ENCODE data around the gene RTKN. TPM values are rescaled to one million over a fixed set of nuclear protein-coding genes. Genes with fewer than 3 reads are reported as not detected.

Gene RTKN
- total RNA-seq, 2 donors from 2014 or later, result 10.6 to 16.8 TPM

DNA sequence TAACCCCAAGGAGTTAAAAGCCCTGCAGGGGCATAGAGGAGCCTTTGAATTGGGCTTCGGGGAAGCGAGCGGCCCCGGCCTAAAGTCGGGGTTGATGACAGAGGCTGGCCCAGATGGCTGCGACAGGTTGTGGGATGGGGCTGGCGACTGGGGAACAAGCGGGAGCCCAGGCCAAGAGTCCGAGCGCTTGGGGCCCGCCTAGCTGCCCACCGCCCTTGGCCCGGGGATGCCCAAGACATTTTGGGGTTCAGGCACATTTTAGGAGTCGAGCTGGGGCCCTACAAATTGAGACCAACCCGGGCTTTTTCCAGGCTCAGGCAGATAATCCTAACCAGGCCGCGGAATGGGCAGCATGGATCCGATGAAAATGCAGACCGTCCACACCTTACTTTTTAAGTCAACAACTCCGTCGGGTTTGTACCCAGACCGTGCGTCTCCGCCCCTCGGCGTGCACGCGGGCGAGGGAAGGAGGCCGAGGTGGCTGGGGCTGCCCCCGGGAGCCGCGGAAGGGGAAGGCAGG, 507 bp downstream of the RTKN start:
- intact Hi-C loops (cut with DNase I), result no loop called here
- DNase-seq (ENCODE audit: low spot score), result no peak

DNA sequence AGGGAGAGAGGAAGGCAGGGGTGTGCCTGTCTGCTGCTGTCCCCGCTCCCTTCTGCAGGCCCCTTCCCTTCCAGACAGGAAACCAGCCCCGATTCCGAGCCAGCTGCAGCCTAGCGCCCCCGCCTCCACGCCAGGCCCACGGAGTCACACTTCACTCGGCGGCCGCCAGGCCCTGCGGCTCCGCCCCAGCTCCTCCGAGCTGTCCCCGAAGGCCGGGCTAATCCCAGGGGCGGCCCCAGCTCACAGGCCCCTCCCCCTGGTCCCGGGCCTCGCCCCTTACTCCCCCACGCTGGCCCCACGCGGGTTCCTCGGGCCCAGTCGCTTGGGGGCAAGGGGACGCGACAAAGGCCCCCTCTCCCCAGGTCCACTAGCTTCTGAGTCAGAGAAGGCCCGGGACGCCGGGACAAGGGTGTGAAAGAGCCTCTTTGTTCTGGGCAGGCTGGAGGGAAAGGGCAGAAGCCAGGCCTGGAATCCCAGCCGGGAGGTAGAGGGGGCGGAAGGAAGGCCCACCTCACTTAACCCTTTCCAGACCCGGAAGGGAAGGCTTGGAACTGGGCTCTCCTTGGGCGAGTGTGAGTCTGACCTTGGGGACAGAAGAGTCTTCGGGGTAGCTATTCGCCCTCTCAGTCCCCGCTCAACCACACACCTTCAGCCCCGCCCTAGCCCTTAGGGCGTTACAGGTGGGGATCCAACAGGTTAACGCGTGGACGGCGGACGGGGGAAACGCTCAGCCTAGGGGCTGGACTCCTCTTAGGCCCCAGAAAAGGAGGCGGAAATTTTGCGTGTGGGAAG, 1.2 kb downstream of the RTKN start:
- intact Hi-C loops (cut with DNase I), result no loop called here
- peak; percentile 96 for DNase-seq (ENCODE audit: low spot score)

DNA sequence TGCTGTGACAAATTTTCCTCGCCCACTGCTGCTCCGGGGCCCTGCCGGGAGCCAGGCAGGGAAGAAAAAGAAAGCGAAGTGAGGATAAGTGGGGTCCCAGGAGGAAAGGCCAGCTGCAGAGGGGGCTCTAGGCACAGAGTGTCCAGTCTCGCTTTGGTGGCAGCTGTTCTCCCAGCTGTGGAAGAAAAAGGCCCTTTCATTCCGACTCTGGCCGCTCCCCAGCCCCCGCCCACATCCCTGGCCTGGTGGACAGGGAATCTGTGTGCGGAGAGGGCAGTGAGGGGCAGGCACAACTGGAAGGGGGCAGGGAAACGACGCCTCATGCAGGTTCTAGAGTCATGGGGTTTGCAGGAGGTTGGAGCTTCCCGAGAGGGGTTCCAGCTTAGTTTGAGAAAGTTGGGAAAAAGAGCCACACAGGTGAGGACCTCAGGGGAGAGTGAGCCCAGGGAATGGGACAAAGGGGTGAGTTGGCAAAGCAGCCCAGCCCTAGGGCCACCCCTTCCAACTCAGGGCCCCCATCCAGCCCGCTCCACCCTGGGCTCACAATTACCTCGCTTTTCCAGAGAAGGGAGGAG, 1.8 kb downstream of the RTKN start:
- intact Hi-C loops (cut with DNase I), result no loop called here
- peak; percentile 89 for DNase-seq (ENCODE audit: low spot score)

DNA sequence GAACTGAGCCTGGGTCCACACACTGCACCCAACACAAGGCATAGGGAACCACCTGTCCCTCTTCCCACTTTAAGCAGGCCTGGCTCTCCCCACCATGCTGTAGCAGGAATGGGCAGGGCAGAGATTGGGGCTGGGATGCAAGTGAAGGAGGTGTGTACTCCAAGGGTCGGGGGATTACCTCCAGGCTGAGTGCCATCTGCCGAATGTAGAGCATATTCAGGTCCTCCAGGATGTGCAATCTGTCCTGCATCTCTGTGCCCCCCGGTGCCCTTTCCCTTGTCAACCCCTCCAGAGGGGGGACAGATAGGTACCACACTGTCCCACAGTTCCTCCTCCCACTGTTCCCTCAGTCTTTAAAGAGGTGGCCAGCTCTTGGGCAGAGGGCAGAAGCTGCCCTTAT, 2.4 kb downstream of the RTKN start:
- no peak for DNase-seq (ENCODE audit: low spot score)
- intact Hi-C loops (cut with DNase I), result no loop called here

DNA sequence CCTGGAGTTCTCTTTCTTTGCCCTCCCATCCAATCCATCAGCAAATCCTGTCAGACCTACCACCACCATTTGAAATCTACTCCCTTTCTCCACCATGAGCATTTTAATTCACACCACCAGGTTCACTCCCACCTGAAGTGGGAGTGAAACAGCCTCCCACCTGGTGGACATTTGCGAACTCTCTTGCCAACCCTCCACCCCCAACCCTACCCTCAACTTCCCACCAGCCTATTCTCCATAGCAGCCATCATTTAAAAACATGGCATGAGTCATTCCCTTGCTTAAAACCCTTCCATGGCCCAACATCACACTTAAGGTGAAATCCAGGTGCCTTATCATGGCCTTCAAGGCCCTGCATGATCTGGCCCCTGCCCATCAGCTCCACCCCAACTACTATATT, 3.5 kb downstream of the RTKN start:
- DNase-seq (ENCODE audit: low spot score), result no peak
- intact Hi-C loops (cut with DNase I), result no loop called here

DNA sequence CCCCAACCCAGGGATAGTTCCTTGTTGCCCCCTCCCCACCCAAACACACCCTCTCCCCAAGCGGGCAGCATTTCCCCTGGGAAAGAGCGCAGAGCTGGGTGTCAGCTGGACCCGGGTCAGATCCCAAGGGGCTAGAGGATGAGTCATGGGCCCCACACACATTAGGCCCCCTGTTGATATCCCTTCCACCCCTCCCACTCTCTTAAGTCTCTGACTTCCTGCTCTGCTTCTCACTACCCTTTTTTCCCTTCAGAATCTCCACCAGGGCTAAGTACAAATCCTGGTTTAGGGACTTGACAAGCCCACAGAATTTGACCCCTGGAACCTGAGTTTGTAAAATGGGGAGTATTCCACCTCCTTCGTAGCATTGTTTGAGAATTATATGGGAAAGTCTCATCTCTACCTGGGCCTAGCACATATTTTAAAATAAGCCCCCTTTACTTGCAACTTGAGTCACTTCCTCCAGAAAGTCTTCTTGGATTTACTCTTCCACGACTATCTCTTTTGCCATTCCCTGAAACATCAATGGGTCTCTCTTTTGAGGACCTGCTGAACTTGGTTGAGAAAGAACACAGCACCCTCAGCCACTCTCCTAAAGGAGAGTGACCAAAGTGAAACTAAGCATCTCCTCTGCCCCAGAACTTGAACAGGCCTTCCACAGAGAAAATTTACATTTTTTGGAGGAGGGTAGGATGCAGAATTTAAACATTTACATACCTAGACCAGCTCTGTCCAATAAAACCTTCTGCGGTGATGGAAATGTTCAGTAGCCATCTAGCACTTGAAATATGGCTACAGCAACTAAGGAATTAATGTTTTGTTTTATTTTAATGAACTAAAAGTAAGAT, 4.7 kb downstream of the RTKN start:
- DNase-seq (ENCODE audit: low spot score), result no peak
- intact Hi-C loops (cut with DNase I), result no loop called here

DNA sequence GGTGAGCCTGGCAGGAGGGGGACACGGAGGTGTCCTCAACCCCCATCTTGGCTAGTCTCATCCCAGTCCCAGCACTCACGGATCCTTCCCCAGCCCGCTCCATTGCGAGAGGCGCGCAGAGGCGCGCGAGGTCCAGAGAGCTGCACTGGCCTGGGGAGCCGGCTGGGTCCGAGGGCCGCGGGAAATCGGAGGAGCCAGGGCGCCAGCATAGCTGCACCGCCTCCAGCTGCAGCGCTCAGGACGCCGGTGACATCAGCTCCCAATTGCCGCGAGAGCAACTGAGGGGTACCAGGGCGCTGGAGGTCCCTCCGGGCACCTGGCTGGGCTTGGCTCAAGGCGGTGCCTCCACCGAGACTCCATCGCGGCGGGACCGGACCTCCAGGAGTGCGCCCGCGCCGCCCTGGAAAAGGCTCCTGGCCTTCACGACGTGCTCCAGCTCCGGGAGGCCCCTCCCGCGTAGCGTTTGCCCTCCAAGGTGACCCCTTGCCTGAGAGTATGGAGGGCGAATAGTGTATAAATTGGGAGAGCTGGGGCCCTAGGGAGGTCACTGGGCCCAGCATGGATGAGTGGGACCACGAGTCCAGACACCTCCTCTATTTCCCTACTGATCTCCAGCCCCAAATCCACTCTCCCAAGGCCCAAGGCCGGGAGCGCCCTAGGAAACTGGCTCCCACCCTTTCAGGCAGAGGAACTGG, 5.5 kb downstream of the RTKN start:
- intact Hi-C loops (cut with DNase I), result no loop called here
- no peak for DNase-seq (ENCODE audit: low spot score)

DNA sequence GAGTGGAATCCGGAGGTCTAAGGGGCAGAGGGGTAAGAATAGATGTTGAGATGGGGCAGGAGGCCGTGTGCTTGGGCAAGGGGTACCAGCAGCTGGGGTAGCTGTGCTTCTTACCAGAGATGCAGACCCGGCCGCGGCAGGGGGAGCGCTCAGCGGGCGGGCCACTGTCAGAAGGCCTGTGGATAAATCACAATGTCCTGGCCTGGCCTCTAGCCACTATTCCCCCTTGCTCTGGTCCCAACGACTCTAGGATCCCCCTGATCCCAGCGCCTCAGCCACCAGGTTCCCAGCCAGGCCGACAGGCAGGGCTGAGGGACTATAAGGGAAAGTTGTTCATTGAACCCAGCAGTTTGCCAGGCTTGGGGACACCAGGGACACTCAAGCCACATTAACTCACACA, 11.2 kb downstream of the RTKN start:
- intact Hi-C loops (cut with DNase I), result no loop called here
- no peak for DNase-seq (ENCODE audit: low spot score)

DNA sequence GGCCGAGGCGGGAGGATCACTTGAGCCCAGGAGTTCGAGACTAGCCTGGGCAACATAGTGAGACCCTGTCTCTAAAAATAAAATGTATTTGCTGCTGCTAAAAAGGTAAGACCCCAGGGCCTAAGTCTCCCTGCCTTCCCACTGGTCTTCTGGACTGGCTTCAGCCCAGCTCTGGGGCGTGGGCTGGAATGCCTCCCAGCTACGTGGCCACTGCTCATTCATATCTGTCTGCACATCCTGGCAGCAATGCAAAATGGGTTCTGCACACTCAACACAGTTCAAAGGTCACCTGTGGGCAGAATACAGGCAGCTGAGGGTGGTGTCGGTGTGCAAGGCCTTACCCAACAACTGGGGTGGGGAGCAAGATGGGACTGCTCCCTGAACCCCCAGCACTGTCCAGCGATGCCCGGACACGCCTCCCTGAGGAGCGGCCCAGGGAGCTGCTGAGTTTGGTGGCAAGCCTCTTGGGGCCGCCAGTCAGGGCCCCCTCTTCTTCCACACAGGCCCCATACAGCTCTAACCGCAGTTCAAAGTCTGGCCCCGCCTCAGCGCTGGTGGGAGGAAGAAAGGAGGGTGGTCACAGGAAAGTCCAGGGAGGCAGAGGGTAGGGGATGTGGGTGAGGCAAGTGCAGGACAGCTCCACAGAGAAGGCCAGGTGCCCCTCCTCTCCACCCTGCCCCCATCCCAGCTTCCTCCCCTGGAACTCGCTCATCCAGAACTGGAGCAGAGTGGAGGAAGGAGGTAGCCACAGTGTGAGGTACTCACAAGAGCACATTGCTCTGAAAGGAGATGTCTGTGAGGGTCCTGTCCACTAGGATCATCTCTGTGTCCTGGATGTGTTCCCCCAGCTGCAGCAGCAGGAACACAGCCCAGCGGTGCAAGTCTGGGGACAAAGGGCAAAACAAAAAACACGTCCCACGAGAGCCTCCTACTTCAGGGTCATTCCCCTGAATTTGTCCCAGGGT, 12.0 kb downstream of the RTKN start:
- DNase-seq (ENCODE audit: low spot score), result no peak
- intact Hi-C loops (cut with DNase I), result loop anchor here in 1 of 2 donors (1.0 kb wide), 1 partner anchor 21 kb away; no protein-coding TSS in a partner anchor

DNA sequence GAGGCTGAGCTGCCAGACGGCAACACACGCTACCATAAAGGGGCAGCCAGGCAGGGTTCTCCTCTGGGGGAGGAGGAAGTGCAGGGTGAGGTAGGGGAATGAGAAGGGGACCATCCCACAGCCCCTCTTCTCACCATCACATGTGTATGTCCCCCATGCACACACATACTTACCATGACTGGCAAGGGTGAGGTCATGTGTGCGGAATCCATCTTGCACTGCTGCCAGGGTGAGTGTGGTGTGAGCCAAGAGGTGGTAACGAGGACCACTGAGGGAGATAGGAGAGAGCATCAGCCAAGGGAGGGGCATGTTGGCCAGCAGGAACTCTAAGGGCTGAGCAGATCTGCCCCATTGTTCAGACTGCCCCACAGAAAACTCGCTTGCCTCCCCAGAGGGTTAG, 13.1 kb downstream of the RTKN start:
- no peak for DNase-seq (ENCODE audit: low spot score)
- intact Hi-C loops (cut with DNase I), result loop anchor here in 1 of 2 donors (1.0 kb wide), 1 partner anchor 22 kb away; no protein-coding TSS in a partner anchor

DNA sequence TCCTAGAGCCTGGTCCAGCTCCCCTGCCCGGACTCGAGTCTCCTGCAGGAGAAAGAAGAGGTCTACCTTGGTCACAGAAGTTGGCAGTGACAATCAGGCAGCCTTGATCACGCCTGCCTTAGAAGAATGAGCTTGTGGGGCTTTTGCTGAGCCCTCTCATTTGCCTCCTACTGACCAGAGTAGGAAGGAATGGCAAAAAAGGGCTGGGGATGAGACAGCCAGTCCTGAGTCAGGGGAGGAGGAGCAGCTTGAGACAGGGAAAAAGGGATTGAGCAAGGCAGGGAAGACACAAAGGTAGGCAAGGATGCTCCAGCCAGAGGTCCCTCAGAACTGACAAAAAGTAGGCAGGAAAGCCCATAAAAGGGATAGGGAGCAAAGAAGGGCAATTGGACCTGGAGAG, 14.2 kb downstream of the RTKN start:
- DNase-seq (ENCODE audit: low spot score), result no peak

DNA sequence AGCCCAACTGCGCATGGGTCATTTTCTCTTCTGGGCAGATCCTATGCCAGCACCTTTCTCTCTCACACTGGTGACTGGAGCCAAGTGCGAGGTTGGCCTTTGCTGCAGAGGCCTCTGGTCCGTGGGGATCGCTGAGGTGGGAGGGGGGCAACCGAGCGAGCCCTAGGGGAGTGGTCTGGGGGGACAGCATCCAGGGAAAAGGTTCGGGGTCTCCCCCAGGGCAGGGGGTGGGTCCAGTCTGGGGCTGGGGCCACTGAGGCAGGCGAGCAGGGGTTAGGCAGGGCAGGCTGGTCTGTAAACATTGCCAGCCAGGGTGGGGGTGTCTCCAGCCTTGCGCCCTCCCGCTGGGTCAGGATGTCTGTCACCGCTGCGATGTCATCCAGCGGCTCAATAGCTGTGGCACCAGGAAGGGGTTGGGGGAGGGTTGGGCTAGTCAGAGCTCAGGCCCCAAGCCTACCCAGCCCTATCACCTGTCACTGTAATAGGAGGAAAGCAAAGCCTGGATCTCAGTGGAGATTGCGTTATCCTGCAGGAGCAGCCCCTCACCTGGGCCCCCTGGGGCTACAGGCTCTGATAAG, 15.5 kb downstream of the RTKN start:
- no peak for DNase-seq (ENCODE audit: low spot score)
- intact Hi-C loops (cut with DNase I), result no loop called here

More for the DNA sequence above, 14.2 kb downstream of the RTKN start:
- intact Hi-C loops (cut with DNase I), result no loop called here

DNA sequence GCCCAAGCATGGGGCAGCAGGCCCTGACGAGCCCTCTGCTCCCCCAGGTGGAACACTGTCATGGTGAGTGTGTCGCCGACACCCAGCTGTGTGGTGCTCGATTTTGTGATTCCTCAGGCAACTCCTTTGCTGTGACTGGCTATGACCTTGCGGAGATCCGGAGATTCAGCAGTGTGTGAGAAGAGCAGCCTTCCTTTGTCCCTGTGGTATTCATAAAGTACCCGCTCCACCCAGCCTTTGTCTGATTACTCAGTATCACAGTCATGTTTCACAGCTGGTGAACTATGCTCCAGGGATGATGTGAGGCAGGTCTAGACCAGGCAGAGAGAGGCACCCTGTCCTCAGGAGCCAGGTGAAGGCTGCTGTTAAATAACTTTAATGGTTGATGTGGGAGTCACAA, 16.2 kb downstream of the RTKN start:
- no peak for DNase-seq (ENCODE audit: low spot score)

DNA sequence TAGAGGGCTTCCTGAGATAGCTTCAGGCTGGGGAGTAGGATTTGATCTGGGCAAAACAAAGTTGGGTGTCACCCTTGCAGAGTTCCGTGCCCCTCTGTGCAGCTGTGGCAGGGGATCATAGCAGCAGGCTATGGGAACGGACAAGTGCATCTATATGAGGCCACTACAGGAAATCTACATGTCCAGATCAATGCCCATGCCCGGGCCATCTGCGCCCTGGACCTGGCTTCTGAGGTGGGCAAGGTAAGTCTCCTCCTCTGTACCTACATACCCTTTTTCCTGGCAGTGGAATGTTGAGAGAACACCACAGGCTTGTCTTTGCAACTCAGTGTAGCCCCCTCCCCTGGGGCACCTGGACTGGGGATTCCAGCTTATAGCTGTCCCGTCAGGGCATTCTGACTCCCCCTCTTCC, 16.7 kb downstream of the RTKN start:
- intact Hi-C loops (cut with DNase I), result no loop called here
- DNase-seq (ENCODE audit: low spot score), result no peak

More for the DNA sequence above, 16.2 kb downstream of the RTKN start:
- intact Hi-C loops (cut with DNase I), result no loop called here

DNA sequence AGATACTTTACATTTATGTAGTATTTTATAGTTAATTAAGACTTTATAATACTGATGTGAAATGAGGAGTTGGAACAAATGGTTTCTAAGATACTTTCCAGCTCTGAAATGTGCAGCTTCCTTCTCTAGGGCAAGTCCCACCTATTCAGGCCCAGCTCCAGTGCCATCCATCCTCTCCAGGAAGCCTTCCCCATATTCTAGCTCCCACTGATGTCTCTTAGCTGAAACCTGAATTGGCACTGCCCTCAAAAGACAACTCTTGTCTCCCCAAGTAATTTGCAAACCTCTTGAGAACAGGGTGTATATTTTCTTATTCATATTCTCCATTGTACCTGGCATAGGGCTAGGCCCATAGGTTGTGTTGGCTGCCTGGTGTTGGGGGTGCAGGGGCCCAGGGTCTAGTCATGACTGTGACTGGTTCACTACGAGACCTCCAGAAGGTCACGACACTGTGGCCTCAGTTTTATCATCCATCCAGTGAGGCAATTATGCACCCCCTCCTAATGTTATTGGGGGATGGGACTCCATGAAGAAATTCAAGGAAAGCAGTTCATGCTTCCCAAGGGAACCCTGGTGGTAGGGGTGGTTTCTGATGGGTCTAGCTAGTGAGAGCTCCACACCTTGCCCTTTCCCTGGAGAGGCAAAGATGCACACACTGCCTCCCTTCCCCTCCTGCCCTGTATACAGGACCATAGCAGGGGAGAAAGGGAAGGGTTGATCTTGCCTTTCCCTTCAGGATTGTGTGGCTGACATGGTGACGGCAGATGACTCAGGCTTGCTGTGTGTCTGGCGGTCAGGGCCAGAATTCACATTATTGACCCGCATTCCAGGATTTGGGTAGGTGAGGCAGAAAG, 17.4 kb downstream of the RTKN start:
- no peak for DNase-seq (ENCODE audit: low spot score)
- intact Hi-C loops (cut with DNase I), result no loop called here

DNA sequence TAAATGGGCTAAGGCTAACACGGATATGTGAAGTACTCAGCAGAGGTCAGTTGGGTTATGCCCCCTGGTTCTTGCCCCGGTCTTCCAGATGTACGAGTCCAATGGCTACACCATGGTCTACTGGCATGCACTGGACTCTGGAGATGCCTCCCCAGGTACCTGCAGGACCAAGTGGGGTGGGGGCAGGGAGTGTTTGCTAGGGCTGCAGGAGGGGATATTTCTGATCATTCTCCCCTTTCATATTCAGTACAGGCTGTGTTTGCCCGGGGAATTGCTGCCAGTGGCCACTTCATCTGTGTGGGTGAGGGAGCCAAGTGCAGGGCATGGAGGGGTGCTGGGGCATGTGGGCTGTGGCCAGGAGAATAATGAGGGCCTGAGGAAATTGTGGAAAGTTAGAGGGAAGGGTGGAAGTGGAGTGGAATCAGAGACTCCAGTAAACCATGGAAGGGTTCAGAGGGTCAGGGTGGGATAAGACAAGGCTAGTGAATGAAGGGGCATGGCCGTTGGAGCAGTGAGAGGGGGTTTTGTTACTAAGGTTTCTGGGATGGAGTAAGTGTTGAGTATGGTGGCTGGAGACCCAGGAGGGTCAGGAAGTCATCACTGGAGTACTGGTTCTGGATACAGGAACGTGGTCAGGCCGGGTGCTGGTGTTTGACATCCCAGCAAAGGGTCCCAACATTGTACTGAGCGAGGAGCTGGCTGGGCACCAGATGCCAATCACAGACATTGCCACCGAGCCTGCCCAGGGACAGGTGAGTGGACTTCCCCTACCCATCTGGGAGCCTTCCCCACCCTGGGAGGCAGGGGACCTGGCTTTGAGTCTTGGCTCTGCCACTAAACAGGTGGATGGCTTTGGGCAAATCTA, 18.3 kb downstream of the RTKN start:
- no peak for DNase-seq (ENCODE audit: low spot score)
- intact Hi-C loops (cut with DNase I), result no loop called here

All from posterior vena cava (tissue), 2 donors.